ENCODE data around the gene SLC18B1. TPM values are rescaled to one million over a fixed set of nuclear protein-coding genes. Genes with fewer than 3 reads are reported as not detected.

Gene SLC18B1
- total and polyA plus RNA-seq, 4 donors = 3.5 to 6.7 (median 5.2) TPM

DNA sequence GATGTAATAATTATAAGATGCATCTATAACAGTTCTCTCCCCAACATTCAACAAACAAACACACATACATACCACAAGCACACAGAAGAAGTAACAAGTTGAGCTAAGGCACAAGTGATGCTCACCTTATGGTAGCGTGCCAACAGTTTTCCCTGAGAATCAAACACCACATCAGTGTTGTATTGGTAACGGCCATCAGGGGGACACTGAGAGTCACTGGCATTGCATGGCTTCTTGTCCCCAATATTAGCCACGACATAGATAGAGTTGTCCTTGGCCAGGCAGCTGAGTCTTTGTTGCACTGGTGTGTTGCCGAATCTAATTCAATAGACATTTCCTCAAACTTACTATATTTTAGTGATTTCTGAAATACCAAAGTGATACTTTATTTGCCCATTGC lies 69.8 kb downstream of the SLC18B1 start:
- DNase-seq (ENCODE audit: low spot score) = no peak
- Histone ChIP-seq H3K4me3 (ENCODE audit: low read depth in 1 of 3, low read length in 3 of 3) (no peak overlapping the region), H3K9ac (ENCODE audit: low read depth in 1 of 2, low read length in 2 of 2) (no peak overlapping the region), H3K27me3 (ENCODE audit: control insufficient read depth in 4 of 4, insufficient read depth in 4 of 4, low read length in 3 of 4) (no peaks in the 10 kb centered on the region), H3K36me3 (ENCODE audit: control insufficient read depth in 4 of 4, insufficient read depth in 3 of 4, low read depth in 1 of 4, low read length in 3 of 4) (peaks cover 1 to 25% (median 9%) of the 10 kb centered on the region in 4 donors), H3K4me1 (ENCODE audit: control insufficient read depth in 4 of 4, insufficient read depth in 4 of 4, low read length in 3 of 4) (peaks cover 3 to 11% (median 4%) of the 10 kb centered on the region in 4 donors), H3K27ac (ENCODE audit: low read depth in 1 of 2, low read length in 2 of 2) (peak overlapping the region in 1 of 2 donors; percentile 22), H3K9me3 (ENCODE audit: control insufficient read depth in 4 of 4, low read length in 3 of 4) (no peaks in the 10 kb centered on the region)
- TF ChIP-seq ZBTB33 (IDR thresholded peaks at IDR 0.05) (no peak), FOXA1 (IDR thresholded peaks at IDR 0.05) (no peak), HNF4G (IDR thresholded peaks at IDR 0.05) (no peak), YY1 (IDR thresholded peaks at IDR 0.05) (no peak), GABPA (IDR thresholded peaks at IDR 0.05 in 1 of 2, conservative IDR thresholded peaks at IDR 0.05 in 1 of 2) (no peak), JUND (IDR thresholded peaks at IDR 0.05) (no peak), ATF3 (IDR thresholded peaks at IDR 0.05) (no peak), NR2F2 (IDR thresholded peaks at IDR 0.05) (no peak), FOXA2 (IDR thresholded peaks at IDR 0.05) (no peak), TAF1 (conservative IDR thresholded peaks at IDR 0.05) (no peak), RAD21 (IDR thresholded peaks at IDR 0.05) (peak in 1 of 2 donors; percentile 69), CTCF (IDR thresholded peaks at IDR 0.05; ENCODE audit: low read depth, low read length, missing input control) (peak; percentile 7), RXRA (IDR thresholded peaks at IDR 0.05) (no peak), EGR1 (IDR thresholded peaks at IDR 0.05; ENCODE audit: low read depth in 2 of 2) (no peak)
- TF ChIP-seq, protein P1, sequence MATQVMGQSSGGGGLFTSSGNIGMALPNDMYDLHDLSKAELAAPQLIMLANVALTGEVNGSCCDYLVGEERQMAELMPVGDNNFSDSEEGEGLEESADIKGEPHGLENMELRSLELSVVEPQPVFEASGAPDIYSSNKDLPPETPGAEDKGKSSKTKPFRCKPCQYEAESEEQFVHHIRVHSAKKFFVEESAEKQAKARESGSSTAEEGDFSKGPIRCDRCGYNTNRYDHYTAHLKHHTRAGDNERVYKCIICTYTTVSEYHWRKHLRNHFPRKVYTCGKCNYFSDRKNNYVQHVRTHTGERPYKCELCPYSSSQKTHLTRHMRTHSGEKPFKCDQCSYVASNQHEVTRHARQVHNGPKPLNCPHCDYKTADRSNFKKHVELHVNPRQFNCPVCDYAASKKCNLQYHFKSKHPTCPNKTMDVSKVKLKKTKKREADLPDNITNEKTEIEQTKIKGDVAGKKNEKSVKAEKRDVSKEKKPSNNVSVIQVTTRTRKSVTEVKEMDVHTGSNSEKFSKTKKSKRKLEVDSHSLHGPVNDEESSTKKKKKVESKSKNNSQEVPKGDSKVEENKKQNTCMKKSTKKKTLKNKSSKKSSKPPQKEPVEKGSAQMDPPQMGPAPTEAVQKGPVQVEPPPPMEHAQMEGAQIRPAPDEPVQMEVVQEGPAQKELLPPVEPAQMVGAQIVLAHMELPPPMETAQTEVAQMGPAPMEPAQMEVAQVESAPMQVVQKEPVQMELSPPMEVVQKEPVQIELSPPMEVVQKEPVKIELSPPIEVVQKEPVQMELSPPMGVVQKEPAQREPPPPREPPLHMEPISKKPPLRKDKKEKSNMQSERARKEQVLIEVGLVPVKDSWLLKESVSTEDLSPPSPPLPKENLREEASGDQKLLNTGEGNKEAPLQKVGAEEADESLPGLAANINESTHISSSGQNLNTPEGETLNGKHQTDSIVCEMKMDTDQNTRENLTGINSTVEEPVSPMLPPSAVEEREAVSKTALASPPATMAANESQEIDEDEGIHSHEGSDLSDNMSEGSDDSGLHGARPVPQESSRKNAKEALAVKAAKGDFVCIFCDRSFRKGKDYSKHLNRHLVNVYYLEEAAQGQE (IDR thresholded peaks at IDR 0.05) = no peak
- TF ChIP-seq, protein P2, sequence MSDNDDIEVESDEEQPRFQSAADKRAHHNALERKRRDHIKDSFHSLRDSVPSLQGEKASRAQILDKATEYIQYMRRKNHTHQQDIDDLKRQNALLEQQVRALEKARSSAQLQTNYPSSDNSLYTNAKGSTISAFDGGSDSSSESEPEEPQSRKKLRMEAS (IDR thresholded peaks at IDR 0.05) = no peak
- WGBS = 74% methylated on average over 4 of the region's 4 CpGs

DNA sequence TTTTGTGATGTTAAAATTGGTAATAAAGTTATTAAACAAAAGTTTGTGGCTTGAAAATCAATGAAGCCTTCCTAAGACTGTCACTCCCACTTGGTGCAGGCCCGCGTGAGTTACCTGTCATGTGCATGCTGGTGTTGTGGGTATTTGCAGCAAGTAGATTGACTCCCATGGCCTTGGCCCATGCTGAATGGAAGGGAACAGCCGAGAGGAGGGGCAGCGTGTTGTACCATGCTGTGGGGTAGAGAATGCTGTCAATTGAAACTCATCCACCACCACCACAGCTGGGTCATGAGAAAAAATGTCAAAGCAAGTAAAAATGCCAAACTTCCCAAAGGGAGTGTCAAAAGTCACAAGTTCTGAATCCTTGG lies 71.8 kb downstream of the SLC18B1 start:
- peaks cover under 1 to 11% (median 4%) of the 10 kb centered on the region in 4 donors for H3K4me1 ChIP-seq (ENCODE audit: control insufficient read depth in 4 of 4, insufficient read depth in 4 of 4, low read length in 3 of 4)
- H3K27me3 ChIP-seq (ENCODE audit: control insufficient read depth in 4 of 4, insufficient read depth in 4 of 4, low read length in 3 of 4) = no peaks in the 10 kb centered on the region
- peaks cover 1 to 42% (median 25%) of the 10 kb centered on the region in 4 donors for H3K36me3 ChIP-seq (ENCODE audit: control insufficient read depth in 4 of 4, insufficient read depth in 3 of 4, low read depth in 1 of 4, low read length in 3 of 4)
- H3K4me3 ChIP-seq (ENCODE audit: low read depth in 1 of 3, low read length in 3 of 3) = no peak overlapping the region
- WGBS = 93% methylated on average over 4 of the region's 4 CpGs
- no peaks in the 10 kb centered on the region for H3K9me3 ChIP-seq (ENCODE audit: control insufficient read depth in 4 of 4, low read length in 3 of 4)
- H3K9ac ChIP-seq (ENCODE audit: low read depth in 1 of 2, low read length in 2 of 2) = no peak overlapping the region
- no peak for DNase-seq (ENCODE audit: low spot score)
- H3K27ac ChIP-seq (ENCODE audit: low read depth in 1 of 2, low read length in 2 of 2) = no peak overlapping the region
- TF ChIP-seq RXRA (IDR thresholded peaks at IDR 0.05) (no peak), ZBTB33 (IDR thresholded peaks at IDR 0.05) (no peak), FOXA2 (IDR thresholded peaks at IDR 0.05) (no peak), EGR1 (IDR thresholded peaks at IDR 0.05; ENCODE audit: low read depth in 2 of 2) (no peak), CTCF (IDR thresholded peaks at IDR 0.05; ENCODE audit: low read depth, low read length, missing input control) (no peak), YY1 (IDR thresholded peaks at IDR 0.05) (no peak), ATF3 (IDR thresholded peaks at IDR 0.05) (no peak), RAD21 (IDR thresholded peaks at IDR 0.05) (no peak), HNF4G (IDR thresholded peaks at IDR 0.05) (no peak), TAF1 (conservative IDR thresholded peaks at IDR 0.05) (no peak), GABPA (IDR thresholded peaks at IDR 0.05 in 1 of 2, conservative IDR thresholded peaks at IDR 0.05 in 1 of 2) (no peak), JUND (IDR thresholded peaks at IDR 0.05) (no peak)

Measured in liver (tissue), 9 donors.